Gastroesophageal sphincter (tissue), 4 donors: ENCODE data around the gene NRP2. TPM values are rescaled to one million over a fixed set of nuclear protein-coding genes. Genes with fewer than 3 reads are reported as not detected.

ENCODE experiments used
- ATAC-seq: fragments of 150-250 bp; one replicate; pipeline ENCODE4 v1.9.1; 2016; ENCODE audit warnings: mild to moderate bottlenecking, moderate library complexity
- H3K27ac ChIP-seq, 4 donors: fragments of 200-600 bp; sonication (generic) in 3 of 4; 1 replicate in 3 of 4; 2 replicates in 1 of 4; pipeline ENCODE4 v1.5.1; 2016 to 2019
- H3K27me3 ChIP-seq: fragments of 200-600 bp; sonication (generic); one replicate; pipeline ENCODE4 v1.5.1; 2019
- H3K36me3 ChIP-seq, 2 donors: fragments of 200-600 bp; sonication (generic); one replicate each; pipeline ENCODE4 v1.5.1; 2019; ENCODE audit warnings: control low read depth in 1 of 2
- H3K4me1 ChIP-seq, 3 donors: fragments of 200-600 bp; sonication (generic); 1 replicate in 2 of 3; 2 replicates in 1 of 3; pipeline ENCODE4 v1.5.1; 2016 to 2019; ENCODE audit warnings: control low read depth in 2 of 3
- H3K4me3 ChIP-seq, 2 donors: fragments of 200-600 bp; sonication (generic); one replicate each; pipeline ENCODE4 v1.5.1; 2019; ENCODE audit warnings: mild to moderate bottlenecking in 1 of 2, moderate library complexity in 1 of 2
- H3K9me3 ChIP-seq, 3 donors: fragments of 200-600 bp; sonication (generic); one replicate each; pipeline ENCODE4 v1.5.1; 2017 to 2019; ENCODE audit warnings: control low read depth in 2 of 3
- CTCF ChIP-seq, 4 experiments: fragments of 200-600 bp in 2 of 4; fragments of 450-650 bp in 2 of 4; sonication (generic) in 1 of 4; IDR thresholded peaks; one replicate each; pipeline ENCODE4 v1.5.1; 2017 to 2019; ENCODE audit warnings: antibody characterized with exemption in 4 of 4, mild to moderate bottlenecking in 2 of 4, moderate library complexity in 2 of 4
- EP300 ChIP-seq: sonication (generic); formaldehyde crosslinking; IDR thresholded peaks from one replicate; pipeline ENCODE4 v1.6.1; 2017; ENCODE audit warnings: antibody characterized with exemption, mild to moderate bottlenecking
- POLR2A ChIP-seq, 2 donors: fragments of 450-650 bp; IDR thresholded peaks; one replicate each; pipeline ENCODE4 v1.6.1; 2017; ENCODE audit warnings: antibody characterized with exemption in 2 of 2, mild to moderate bottlenecking in 2 of 2, moderate library complexity in 1 of 2
- POLR2AphosphoS5 ChIP-seq: sonication (generic); formaldehyde crosslinking; IDR thresholded peaks from one replicate; pipeline ENCODE4 v1.6.1; 2017; ENCODE audit warnings: antibody characterized with exemption
- WGBS, 2 donors: methylation state at CpG; one replicate each; pipeline ENCODE4 v1.1.5; 2018; ENCODE audit warnings: low coverage in 1 of 2; 5-methylcytosine and 5-hydroxymethylcytosine counted together
- total RNA-seq, 4 donors: library from RNA; depleted of rRNA; stranded (reverse); fragments of >200 nt; gene quantifications; one replicate each; pipeline ENCODE4 v1.1.0, GENCODE V29; 2016

The NRP2 gene
- total RNA-seq, 4 donors from 2014 or later = 278 to 466 (median 371) TPM

GRCh38 chr2:205662206-205662965 lies 19.9 kb upstream of the NRP2 start:
- peaks cover 0 to 5% (median under 1%) of the 10 kb centered on the region in 3 donors for H3K4me1 ChIP-seq
- TF ChIP-seq EP300 (no peak), POLR2A (IDR thresholded peaks at IDR 0.05) (no peak), POLR2AphosphoS5 (no peak), CTCF (IDR thresholded peaks at IDR 0.05) (no peak)
- WGBS, 2 donors = 100% methylated on average over 1 of the region's 3 CpGs; no CpG with 5 or more reads in 1 of the 2 donors

GRCh38 chr2:205665791-205666190 lies 16.5 kb upstream of the NRP2 start:
- no peak for ATAC-seq
- H3K4me1 ChIP-seq = peaks cover 0 to 1% (median 0%) of the 10 kb centered on the region in 3 donors
- no peaks in the 10 kb centered on the region for H3K36me3 ChIP-seq
- TF ChIP-seq POLR2AphosphoS5 = no peak
- no peaks in the 10 kb centered on the region for H3K27me3 ChIP-seq
- H3K4me3 ChIP-seq = no peak overlapping the region
- H3K9me3 ChIP-seq = no peaks in the 10 kb centered on the region
- WGBS, 2 donors = 97 to 100% methylated on average over 2 of the region's 2 CpGs
- H3K27ac ChIP-seq = no peak overlapping the region

More at GRCh38 chr2:205662206-205662965, 19.9 kb upstream of the NRP2 start:
- no peaks in the 10 kb centered on the region for H3K27me3 ChIP-seq
- no peak for ATAC-seq
- H3K27ac ChIP-seq = no peak overlapping the region
- no peaks in the 10 kb centered on the region for H3K9me3 ChIP-seq
- no peaks in the 10 kb centered on the region for H3K36me3 ChIP-seq
- H3K4me3 ChIP-seq = no peak overlapping the region

GRCh38 chr2:205670292-205670691 lies 12.0 kb upstream of the NRP2 start:
- no peak overlapping the region for H3K4me3 ChIP-seq

GRCh38 chr2:205673312-205673711 lies 9.0 kb upstream of the NRP2 start:
- H3K36me3 ChIP-seq = no peaks in the 10 kb centered on the region
- no peak for ATAC-seq
- 95 to 100% methylated on average over 1 of the region's 1 CpG for WGBS, 2 donors
- no peaks in the 10 kb centered on the region for H3K27me3 ChIP-seq
- TF ChIP-seq POLR2AphosphoS5 = no peak
- TF ChIP-seq EP300 = no peak
- H3K4me1 ChIP-seq = peaks cover 0 to 16% (median 0%) of the 10 kb centered on the region in 3 donors
- H3K27ac ChIP-seq = no peak overlapping the region
- H3K9me3 ChIP-seq = no peaks in the 10 kb centered on the region
- H3K4me3 ChIP-seq = no peak overlapping the region

More at GRCh38 chr2:205670292-205670691, 12.0 kb upstream of the NRP2 start:
- TF ChIP-seq CTCF (IDR thresholded peaks at IDR 0.05) (no peak), EP300 (no peak), POLR2A (IDR thresholded peaks at IDR 0.05) (no peak), POLR2AphosphoS5 (no peak)
- Histone ChIP-seq H3K36me3 (no peaks in the 10 kb centered on the region), H3K9me3 (no peaks in the 10 kb centered on the region), H3K4me1 (peaks cover 0 to 7% (median 0%) of the 10 kb centered on the region in 3 donors), H3K27ac (no peak overlapping the region), H3K27me3 (no peaks in the 10 kb centered on the region)
- WGBS, 2 donors = 94 to 100% methylated on average over 2 of the region's 2 CpGs
- ATAC-seq = no peak

GRCh38 chr2:205675861-205676516 lies 6.3 kb upstream of the NRP2 start:
- H3K36me3 ChIP-seq = no peaks in the 10 kb centered on the region
- TF ChIP-seq CTCF (IDR thresholded peaks at IDR 0.05) = peak; percentile 58 to 94 (median 84)
- no peak for TF ChIP-seq POLR2AphosphoS5
- no peaks in the 10 kb centered on the region for H3K27me3 ChIP-seq
- ATAC-seq = peak; percentile 49
- WGBS, 2 donors = 28 to 40% methylated on average over 6 to 7 of the region's 7 CpGs
- H3K9me3 ChIP-seq = no peaks in the 10 kb centered on the region
- H3K4me3 ChIP-seq = no peak overlapping the region
- H3K27ac ChIP-seq = no peak overlapping the region
- H3K4me1 ChIP-seq = peaks cover 0 to 27% (median 0%) of the 10 kb centered on the region in 3 donors
